Spleen (tissue), 7 donors: ENCODE measurements around the gene SASH1.

Experiments
- POLR2A ChIP-seq, 3 donors: fragments of 450-650 bp; IDR thresholded peaks; one replicate each; pipeline ENCODE4 v1.5.1; 2017; ENCODE audit warnings: antibody characterized with exemption in 3 of 3, mild to moderate bottlenecking in 1 of 3
- POLR2AphosphoS5 ChIP-seq, 3 donors: sonication (generic); formaldehyde crosslinking; IDR thresholded peaks; one replicate each; pipeline ENCODE4 v1.5.1; 2017; ENCODE audit warnings: antibody characterized with exemption in 3 of 3
- TF ChIP-seq, protein P1 (sequence below), 11 experiments: fragments of 200-600 bp in 7 of 11; fragments of 450-650 bp in 4 of 11; sonication (generic) in 4 of 11; IDR thresholded peaks in 8 of 11; conservative IDR thresholded peaks in 3 of 11; 1 replicate in 7 of 11; 2 replicates in 4 of 11; pipeline versions ENCODE4 v1.4.0 to v1.8.0; 2016 to 2021; ENCODE audit warnings: antibody characterized with exemption in 11 of 11, inconsistent platforms in 4 of 11, mild to moderate bottlenecking in 1 of 11
- donor health status: DM: no; HTN: no; CAD: no; lungs with moderate emphysema.
- donor health status: DM: no; HTN: no; CAD: no.
- donor health status: DM: no; HTN: no; CAD: no.

DNA sequence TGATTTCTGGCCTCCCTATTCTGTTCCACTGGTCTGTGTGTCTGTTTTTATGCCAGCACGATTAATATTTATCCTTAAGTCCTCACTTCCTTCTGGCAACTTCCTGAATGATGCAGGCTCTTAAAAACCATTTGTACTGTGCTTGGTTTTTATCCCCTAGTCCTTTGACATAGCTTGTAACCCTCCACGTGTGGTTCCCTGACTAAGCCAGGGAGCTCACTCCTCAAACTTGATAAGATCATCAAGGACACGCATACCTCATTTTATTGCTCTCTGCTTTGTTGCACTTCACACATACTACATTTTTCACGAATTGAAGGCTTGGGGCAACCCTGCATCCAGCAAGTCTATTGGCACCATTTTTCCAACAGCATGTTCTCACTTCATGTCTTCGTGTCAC lies 237.8 kb downstream of the SASH1 start:
- TF ChIP-seq POLR2A (IDR thresholded peaks at IDR 0.05) = no peak
- TF ChIP-seq, protein P1, sequence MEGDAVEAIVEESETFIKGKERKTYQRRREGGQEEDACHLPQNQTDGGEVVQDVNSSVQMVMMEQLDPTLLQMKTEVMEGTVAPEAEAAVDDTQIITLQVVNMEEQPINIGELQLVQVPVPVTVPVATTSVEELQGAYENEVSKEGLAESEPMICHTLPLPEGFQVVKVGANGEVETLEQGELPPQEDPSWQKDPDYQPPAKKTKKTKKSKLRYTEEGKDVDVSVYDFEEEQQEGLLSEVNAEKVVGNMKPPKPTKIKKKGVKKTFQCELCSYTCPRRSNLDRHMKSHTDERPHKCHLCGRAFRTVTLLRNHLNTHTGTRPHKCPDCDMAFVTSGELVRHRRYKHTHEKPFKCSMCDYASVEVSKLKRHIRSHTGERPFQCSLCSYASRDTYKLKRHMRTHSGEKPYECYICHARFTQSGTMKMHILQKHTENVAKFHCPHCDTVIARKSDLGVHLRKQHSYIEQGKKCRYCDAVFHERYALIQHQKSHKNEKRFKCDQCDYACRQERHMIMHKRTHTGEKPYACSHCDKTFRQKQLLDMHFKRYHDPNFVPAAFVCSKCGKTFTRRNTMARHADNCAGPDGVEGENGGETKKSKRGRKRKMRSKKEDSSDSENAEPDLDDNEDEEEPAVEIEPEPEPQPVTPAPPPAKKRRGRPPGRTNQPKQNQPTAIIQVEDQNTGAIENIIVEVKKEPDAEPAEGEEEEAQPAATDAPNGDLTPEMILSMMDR (IDR thresholded peaks at IDR 0.05 in 8 of 11, conservative IDR thresholded peaks at IDR 0.05 in 3 of 11) = no peak
- TF ChIP-seq POLR2AphosphoS5 (IDR thresholded peaks at IDR 0.05) = no peak
